Fibroblast of lung (primary cell): ENCODE data around the gene AGAP1. TPM values are rescaled to one million over a fixed set of nuclear protein-coding genes. Genes with fewer than 3 reads are reported as not detected.

Experiments
- DNase-seq, 2 donors: peaks; one replicate each; pipeline versions ENCODE4 v3.0.0 to v3.0.0-alpha.2; 2010; ENCODE audit warnings: low read depth in 2 of 2
- H2AFZ ChIP-seq: 2 replicates; pipeline ENCODE4 v1.5.1; 2012; ENCODE audit warnings: low read length, control low read depth, inconsistent platforms
- H3K27ac ChIP-seq: 2 replicates; pipeline ENCODE4 v1.5.1; 2011; ENCODE audit warnings: low read length, control low read depth; ENCODE audit not compliant: insufficient read depth
- H3K27me3 ChIP-seq: 2 replicates; pipeline ENCODE4 v1.5.1; 2011; ENCODE audit warnings: mild to moderate bottlenecking, low read length; ENCODE audit not compliant: control insufficient read depth, insufficient read depth
- H3K36me3 ChIP-seq: 2 replicates; pipeline ENCODE4 v1.5.1; 2011; ENCODE audit warnings: low read length; ENCODE audit not compliant: control insufficient read depth, insufficient read depth
- H3K4me1 ChIP-seq: 2 replicates; pipeline ENCODE4 v1.5.1; 2011; ENCODE audit warnings: low read length; ENCODE audit not compliant: control insufficient read depth, insufficient read depth; ENCODE audit errors: extremely low read depth
- H3K4me2 ChIP-seq: 2 replicates; pipeline ENCODE4 v1.5.1; 2011; ENCODE audit warnings: low read length, control low read depth; ENCODE audit not compliant: insufficient read depth; ENCODE audit errors: extremely low read depth
- H3K4me3 ChIP-seq, 4 experiments: fragments of 200-600 bp in 1 of 4; sonication (generic) in 1 of 4; replicated peaks in 1 of 4; 2 replicates each; pipeline ENCODE4 v1.5.1; 2011 to 2016; ENCODE audit warnings: low read length in 4 of 4, low read depth in 3 of 4, mild to moderate bottlenecking in 3 of 4, control low read depth in 2 of 4, inconsistent platforms in 1 of 4, mixed read lengths in 1 of 4; ENCODE audit not compliant: insufficient read depth in 1 of 4; ENCODE audit errors: control extremely low read depth in 1 of 4
- H3K79me2 ChIP-seq: 2 replicates; pipeline ENCODE4 v1.5.1; 2012; ENCODE audit warnings: mild to moderate bottlenecking, low read length, inconsistent platforms; ENCODE audit not compliant: control insufficient read depth, insufficient read depth
- H3K9ac ChIP-seq: 2 replicates; pipeline ENCODE4 v1.5.1; 2011; ENCODE audit warnings: mild to moderate bottlenecking, low read length, control low read depth; ENCODE audit not compliant: insufficient read depth
- H3K9me3 ChIP-seq: 2 replicates; pipeline ENCODE4 v1.5.1; 2012; ENCODE audit warnings: low read depth, low read length; ENCODE audit not compliant: control insufficient read depth, insufficient read depth
- H4K20me1 ChIP-seq: 2 replicates; pipeline ENCODE4 v1.5.1; 2011; ENCODE audit warnings: low read length; ENCODE audit not compliant: control insufficient read depth, insufficient read depth; ENCODE audit errors: extremely low read depth
- EZH2 ChIP-seq: IDR thresholded peaks from 2 replicates; pipeline ENCODE4 v1.5.1; 2012; ENCODE audit warnings: low read length, control low read depth, mild to moderate bottlenecking; ENCODE audit errors: missing control alignments
- polyA plus RNA-seq, 2 donors: library from polyadenylated mRNA; depleted of rRNA in 1 of 2; stranded (reverse) in 1 of 2; unstranded in 1 of 2; fragments of >200 nt; gene quantifications; 2 replicates each; pipeline ENCODE4 v1.2.1, GENCODE V29; 2011 to 2012; ENCODE audit warnings: missing spikeins in 1 of 2
- total RNA-seq: library from RNA; depleted of rRNA; stranded (reverse); fragments of >200 nt; gene quantifications from 2 replicates; pipeline ENCODE4 v1.2.1, GENCODE V29; 2014
- TF ChIP-seq, protein P1 (sequence below), 2 donors: IDR thresholded peaks in 1 of 2; conservative IDR thresholded peaks in 1 of 2; 1 replicate in 1 of 2; 2 replicates in 1 of 2; pipeline ENCODE4 v1.5.1; 2011 to 2012; ENCODE audit warnings: low read length in 2 of 2, control low read depth in 1 of 2, inconsistent platforms in 1 of 2, low read depth in 1 of 2, mild to moderate bottlenecking in 1 of 2

The AGAP1 gene
- total and polyA plus RNA-seq, 2 donors (not counting 1 experiment from before 2014, with no cell fraction given): 10.6 to 14.0 TPM

GRCh38 chr2:235583144-235583543, 89.3 kb downstream of the AGAP1 start:
- H4K20me1 ChIP-seq: no peaks in the 10 kb centered on the region
- TF ChIP-seq, protein P1, sequence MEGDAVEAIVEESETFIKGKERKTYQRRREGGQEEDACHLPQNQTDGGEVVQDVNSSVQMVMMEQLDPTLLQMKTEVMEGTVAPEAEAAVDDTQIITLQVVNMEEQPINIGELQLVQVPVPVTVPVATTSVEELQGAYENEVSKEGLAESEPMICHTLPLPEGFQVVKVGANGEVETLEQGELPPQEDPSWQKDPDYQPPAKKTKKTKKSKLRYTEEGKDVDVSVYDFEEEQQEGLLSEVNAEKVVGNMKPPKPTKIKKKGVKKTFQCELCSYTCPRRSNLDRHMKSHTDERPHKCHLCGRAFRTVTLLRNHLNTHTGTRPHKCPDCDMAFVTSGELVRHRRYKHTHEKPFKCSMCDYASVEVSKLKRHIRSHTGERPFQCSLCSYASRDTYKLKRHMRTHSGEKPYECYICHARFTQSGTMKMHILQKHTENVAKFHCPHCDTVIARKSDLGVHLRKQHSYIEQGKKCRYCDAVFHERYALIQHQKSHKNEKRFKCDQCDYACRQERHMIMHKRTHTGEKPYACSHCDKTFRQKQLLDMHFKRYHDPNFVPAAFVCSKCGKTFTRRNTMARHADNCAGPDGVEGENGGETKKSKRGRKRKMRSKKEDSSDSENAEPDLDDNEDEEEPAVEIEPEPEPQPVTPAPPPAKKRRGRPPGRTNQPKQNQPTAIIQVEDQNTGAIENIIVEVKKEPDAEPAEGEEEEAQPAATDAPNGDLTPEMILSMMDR (conservative IDR thresholded peaks at IDR 0.05 in 1 of 2, IDR thresholded peaks at IDR 0.05 in 1 of 2; ENCODE audit: low read depth in 1 of 2, low read length in 2 of 2): no peak
- TF ChIP-seq EZH2: no peak
- no peak overlapping the region for H3K9ac ChIP-seq
- no peaks in the 10 kb centered on the region for H3K27me3 ChIP-seq
- no peaks in the 10 kb centered on the region for H3K4me1 ChIP-seq
- no peak overlapping the region for H3K4me3 ChIP-seq
- DNase-seq: no peak
- H2AFZ ChIP-seq: no peak overlapping the region
- H3K36me3 ChIP-seq: no peaks in the 10 kb centered on the region
- H3K4me2 ChIP-seq: no peak overlapping the region
- no peak overlapping the region for H3K27ac ChIP-seq
- no peaks in the 10 kb centered on the region for H3K9me3 ChIP-seq
- H3K79me2 ChIP-seq: peaks cover 6% of the 10 kb centered on the region

GRCh38 chr2:235583925-235584637, 90.2 kb downstream of the AGAP1 start:
- Histone ChIP-seq H3K4me3 (no peak overlapping the region), H3K4me1 (no peaks in the 10 kb centered on the region), H3K79me2 (peaks cover 5% of the 10 kb centered on the region), H3K27me3 (no peaks in the 10 kb centered on the region), H3K4me2 (no peak overlapping the region), H3K36me3 (no peaks in the 10 kb centered on the region), H3K9ac (no peak overlapping the region), H2AFZ (no peak overlapping the region), H4K20me1 (no peaks in the 10 kb centered on the region), H3K27ac (no peak overlapping the region), H3K9me3 (no peaks in the 10 kb centered on the region)
- no peak for DNase-seq
- TF ChIP-seq, protein P1 (conservative IDR thresholded peaks at IDR 0.05 in 1 of 2, IDR thresholded peaks at IDR 0.05 in 1 of 2; ENCODE audit: low read depth in 1 of 2, low read length in 2 of 2): no peak
- TF ChIP-seq EZH2: no peak

DNA sequence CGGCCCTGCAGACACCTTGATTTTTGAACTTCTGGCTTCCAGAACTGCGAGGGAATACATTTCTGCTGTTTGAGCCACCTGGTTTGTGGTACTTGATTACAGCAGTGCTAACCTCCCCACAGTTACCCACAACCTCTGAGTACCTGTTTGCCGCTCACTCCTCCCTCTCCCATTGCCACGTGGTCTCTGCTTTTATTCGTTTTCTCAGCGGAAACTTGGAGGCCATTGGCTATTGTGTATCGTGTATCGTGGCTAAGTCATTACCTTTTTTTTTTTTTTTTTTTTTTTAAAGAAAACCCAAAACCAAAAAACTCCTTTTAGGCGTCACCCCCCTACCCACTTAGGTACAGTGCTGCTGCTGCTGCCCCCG, 90.8 kb downstream of the AGAP1 start:
- H4K20me1 ChIP-seq: no peaks in the 10 kb centered on the region
- H3K9me3 ChIP-seq: no peaks in the 10 kb centered on the region
- peaks cover 5% of the 10 kb centered on the region for H3K79me2 ChIP-seq
- no peaks in the 10 kb centered on the region for H3K4me1 ChIP-seq
- H3K27ac ChIP-seq: no peak overlapping the region
- no peak overlapping the region for H2AFZ ChIP-seq
- H3K9ac ChIP-seq: no peak overlapping the region
- H3K27me3 ChIP-seq: no peaks in the 10 kb centered on the region
- no peak overlapping the region for H3K4me3 ChIP-seq
- DNase-seq: no peak
- no peak for TF ChIP-seq EZH2
- TF ChIP-seq, protein P1 (conservative IDR thresholded peaks at IDR 0.05 in 1 of 2, IDR thresholded peaks at IDR 0.05 in 1 of 2; ENCODE audit: low read depth in 1 of 2, low read length in 2 of 2): no peak
- no peaks in the 10 kb centered on the region for H3K36me3 ChIP-seq
- H3K4me2 ChIP-seq: no peak overlapping the region
